ENCODE results near the gene ARL2BP. TPM values are rescaled to one million over a fixed set of nuclear protein-coding genes. Genes with fewer than 3 reads are reported as not detected.
A peak's percentile ranks its signal among the peaks of the same experiment; 100 is the strongest.

The ARL2BP gene
- total and polyA plus RNA-seq, 2 donors (not counting 1 experiment from before 2014, with no cell fraction given): 32.5 to 38.8 TPM

DNA sequence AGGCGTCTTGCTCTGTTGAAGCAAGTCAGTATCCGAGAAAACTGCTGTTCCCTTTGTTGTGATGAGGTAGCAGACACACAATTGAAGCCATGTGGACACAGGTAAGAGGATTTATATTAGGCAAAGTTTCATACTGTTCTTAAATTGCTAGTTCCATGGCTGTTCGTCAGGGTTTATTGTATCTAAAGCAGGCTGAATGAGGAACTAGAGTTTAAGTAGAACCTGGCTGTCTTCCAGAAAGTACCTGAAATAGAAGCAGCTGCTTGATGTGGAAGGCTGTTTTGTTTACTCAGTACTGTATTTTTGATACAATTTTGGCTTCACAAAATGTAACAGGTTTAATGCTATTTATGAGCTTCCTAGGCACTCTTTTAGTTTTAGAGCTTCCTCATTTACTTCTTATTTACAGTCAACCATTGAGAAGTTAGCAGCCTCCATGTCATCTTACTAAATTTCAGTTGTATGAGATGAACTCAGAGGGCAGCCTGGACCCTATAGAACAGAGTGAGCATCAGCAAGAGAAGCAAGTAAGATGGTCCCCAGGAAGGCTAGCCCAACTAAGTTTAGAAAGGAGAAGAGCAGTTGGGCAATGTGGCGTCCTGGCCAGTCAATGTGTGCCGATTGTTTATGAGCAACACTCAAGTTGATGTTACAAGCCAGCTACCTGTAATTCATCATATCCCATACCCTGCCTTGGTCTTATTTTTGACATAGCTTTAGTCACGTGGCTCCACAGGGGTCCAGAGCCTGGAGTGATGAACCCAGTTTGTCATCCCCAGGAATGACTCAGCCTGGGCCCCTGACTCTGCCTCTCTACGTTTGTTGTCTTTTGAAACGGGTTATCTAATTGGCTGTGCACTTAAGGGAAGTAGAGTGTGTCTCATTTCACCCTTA is 9.7 kb upstream of the ARL2BP start:
- Mint-ChIP-seq H3K27me3 (no peaks in the 10 kb centered on the region), H3K4me1 (peaks cover 26% of the 10 kb centered on the region), H3K9me3 (ENCODE audit: insufficient read depth) (no peaks in the 10 kb centered on the region), H3K27ac (peak overlapping the region; percentile 92), H3K4me3 (peak overlapping the region; percentile 61)
- intact Hi-C loops (cut with micrococcal nuclease): no loop called here
- H3K27me3 ChIP-seq (replicated peaks in 1 of 4; ENCODE audit: control extremely low read depth in 1 of 4, control insufficient read depth in 3 of 4, insufficient read depth in 4 of 4, low read length in 3 of 4): no peaks in the 10 kb centered on the region
- no peaks in the 10 kb centered on the region for H4K20me1 ChIP-seq (ENCODE audit: control insufficient read depth, insufficient read depth, low read length, poor library complexity, severe bottlenecking)
- DNase-seq (peak; percentile 70), ATAC-seq (ENCODE audit: low read depth) (peak; percentile 71)
- no peak for TF ChIP-seq CTCF (IDR thresholded peaks at IDR 0.05)
- no peak overlapping the region for H3K4me3 ChIP-seq (ENCODE audit: control extremely low read depth in 1 of 5, extremely low read depth in 1 of 5, insufficient read depth in 1 of 5, low read depth in 2 of 5, low read length in 4 of 5)
- H3K9me3 ChIP-seq (ENCODE audit: control extremely low read depth in 1 of 3, control insufficient read depth in 2 of 3, insufficient read depth in 1 of 3, low read length in 2 of 3): no peaks in the 10 kb centered on the region
- H2AFZ ChIP-seq (ENCODE audit: insufficient read depth, low read depth, low read length, poor library complexity, severe bottlenecking): peak overlapping the region; percentile 39
- peaks cover 13 to 35% of the 10 kb centered on the region in 2 experiments for H3K36me3 ChIP-seq (replicated peaks in 1 of 2; ENCODE audit: control extremely low read depth in 1 of 2, control insufficient read depth in 1 of 2, extremely low read depth in 1 of 2, insufficient read depth in 2 of 2, low read length in 1 of 2)
- peaks cover 24% of the 10 kb centered on the region in 2 donors for H3K4me1 ChIP-seq (ENCODE audit: control insufficient read depth in 2 of 2, insufficient read depth in 2 of 2, low read length in 2 of 2)
- CTCF ChIA-PET: interaction anchor here (0.6 to 1.3 kb wide), 2 partner anchors 65 to 352 kb away, joined by 3 to 8 read pairs; no protein-coding TSS in a partner anchor
- POLR2A ChIA-PET: interaction anchor here (1.3 kb wide), 1 partner anchor 10 kb away, joined by 6 read pairs; the partner anchor contains the start of gene ARL2BP
- peak overlapping the region; percentile 46 for H3K4me2 ChIP-seq (replicated peaks; ENCODE audit: low read depth, low read length, poor library complexity, severe bottlenecking)
- no peaks in the 10 kb centered on the region for H3K79me2 ChIP-seq (ENCODE audit: control insufficient read depth, insufficient read depth, low read length)
- H3K27ac ChIP-seq (ENCODE audit: low read length in 2 of 2): peak overlapping the region; percentile 70 to 78
- 68% methylated on average over 5 of the region's 8 CpGs for WGBS (ENCODE audit: insufficient coverage)
- peak overlapping the region; percentile 27 for H3K9ac ChIP-seq (ENCODE audit: low read length)

GRCh38 chr16:57236022-57236350 is 9.1 kb upstream of the ARL2BP start:
- Histone ChIP-seq H3K9ac (ENCODE audit: low read length) (peak overlapping the region; percentile 27), H4K20me1 (ENCODE audit: control insufficient read depth, insufficient read depth, low read length, poor library complexity, severe bottlenecking) (no peaks in the 10 kb centered on the region), H2AFZ (ENCODE audit: insufficient read depth, low read depth, low read length, poor library complexity, severe bottlenecking) (peak overlapping the region; percentile 39), H3K27ac (ENCODE audit: low read length in 2 of 2) (peak overlapping the region; percentile 70 to 78), H3K36me3 (replicated peaks in 1 of 2; ENCODE audit: control extremely low read depth in 1 of 2, control insufficient read depth in 1 of 2, extremely low read depth in 1 of 2, insufficient read depth in 2 of 2, low read length in 1 of 2) (peaks cover 13 to 30% of the 10 kb centered on the region in 2 experiments), H3K4me2 (replicated peaks; ENCODE audit: low read depth, low read length, poor library complexity, severe bottlenecking) (peak overlapping the region; percentile 46), H3K4me1 (ENCODE audit: control insufficient read depth in 2 of 2, insufficient read depth in 2 of 2, low read length in 2 of 2) (peaks cover 30% of the 10 kb centered on the region in 2 donors), H3K27me3 (replicated peaks in 1 of 4; ENCODE audit: control extremely low read depth in 1 of 4, control insufficient read depth in 3 of 4, insufficient read depth in 4 of 4, low read length in 3 of 4) (no peaks in the 10 kb centered on the region), H3K4me3 (ENCODE audit: control extremely low read depth in 1 of 5, extremely low read depth in 1 of 5, insufficient read depth in 1 of 5, low read depth in 2 of 5, low read length in 4 of 5) (no peak overlapping the region), H3K9me3 (ENCODE audit: control extremely low read depth in 1 of 3, control insufficient read depth in 2 of 3, insufficient read depth in 1 of 3, low read length in 2 of 3) (no peaks in the 10 kb centered on the region), H3K79me2 (ENCODE audit: control insufficient read depth, insufficient read depth, low read length) (no peaks in the 10 kb centered on the region)
- H3K4me1 Mint-ChIP-seq: peaks cover 32% of the 10 kb centered on the region
- TF ChIP-seq EZH2 (IDR thresholded peaks at IDR 0.05; ENCODE audit: borderline replicate concordance, insufficient read depth, low read depth, low read length, poor library complexity, severe bottlenecking) (no peak), CTCF (IDR thresholded peaks at IDR 0.05) (no peak)
- peak overlapping the region; percentile 92 for H3K27ac Mint-ChIP-seq
- intact Hi-C loops (cut with micrococcal nuclease): no loop called here
- CTCF ChIA-PET: interaction anchor here (0.6 to 1.3 kb wide), 2 partner anchors 64 to 353 kb away, joined by 3 to 8 read pairs; no protein-coding TSS in a partner anchor
- POLR2A ChIA-PET: interaction anchor here (1.3 kb wide), 1 partner anchor 9 kb away, joined by 6 read pairs; the partner anchor contains the start of gene ARL2BP
- no peaks in the 10 kb centered on the region for H3K27me3 Mint-ChIP-seq
- no peak for ATAC-seq (ENCODE audit: low read depth)
- no peak for DNase-seq
- no peaks in the 10 kb centered on the region for H3K9me3 Mint-ChIP-seq (ENCODE audit: insufficient read depth)
- H3K4me3 Mint-ChIP-seq: peak overlapping the region; percentile 61

Data from B cell (primary cell).